Activated naive CD4-positive, alpha-beta T cell treated with anti-CD3 and anti-CD28 coated beads for 36 hours (primary cell): ENCODE measurements around the gene GCH1. TPM values are rescaled to one million over a fixed set of nuclear protein-coding genes. Genes with fewer than 3 reads are reported as not detected.
A peak's percentile ranks its signal among the peaks of the same experiment; 100 is the strongest.

ENCODE experiments used
- CTCF ChIA-PET: fragments of 350-600 bp; sonication (Branson Sonifier 250); formaldehyde crosslinking; loops from one replicate; lab custom pipeline; 2021; ENCODE audit warnings: antibody characterized with exemption; lab: Charles Lee
- DNase-seq: peaks from one replicate; pipeline ENCODE4 v3.0.0-alpha.2; 2020
- H3K27ac Mint-ChIP-seq: one replicate; pipeline ENCODE4 v1.8.0; 2021; ENCODE audit warnings: mild to moderate bottlenecking, mixed read lengths
- H3K27me3 Mint-ChIP-seq: one replicate; pipeline ENCODE4 v1.8.0; 2021; ENCODE audit warnings: low read depth, mixed read lengths
- H3K36me3 Mint-ChIP-seq: one replicate; pipeline ENCODE4 v1.8.0; 2021; ENCODE audit warnings: low read depth, mixed read lengths
- H3K4me1 Mint-ChIP-seq: one replicate; pipeline ENCODE4 v1.8.0; 2021; ENCODE audit warnings: low read depth, mixed read lengths
- H3K4me3 Mint-ChIP-seq: one replicate; pipeline ENCODE4 v1.8.0; 2021; ENCODE audit warnings: mild to moderate bottlenecking, moderate library complexity, mixed read lengths
- H3K9me3 Mint-ChIP-seq: one replicate; pipeline ENCODE4 v1.8.0; 2021; ENCODE audit warnings: mixed read lengths
- intact Hi-C: fragments of 100-400 bp; cut with micrococcal nuclease; formaldehyde crosslinking; loops from one replicate; pipeline ENCODE4 v1.15.1; 2023
- total RNA-seq, 2 experiments: library from RNA; stranded (reverse); gene quantifications; one replicate each; pipeline ENCODE4 v1.2.3, GENCODE V29; 2021

GCH1 gene
- total RNA-seq, 2 experiments from 2014 or later: 56.8 to 57.3 TPM

DNA sequence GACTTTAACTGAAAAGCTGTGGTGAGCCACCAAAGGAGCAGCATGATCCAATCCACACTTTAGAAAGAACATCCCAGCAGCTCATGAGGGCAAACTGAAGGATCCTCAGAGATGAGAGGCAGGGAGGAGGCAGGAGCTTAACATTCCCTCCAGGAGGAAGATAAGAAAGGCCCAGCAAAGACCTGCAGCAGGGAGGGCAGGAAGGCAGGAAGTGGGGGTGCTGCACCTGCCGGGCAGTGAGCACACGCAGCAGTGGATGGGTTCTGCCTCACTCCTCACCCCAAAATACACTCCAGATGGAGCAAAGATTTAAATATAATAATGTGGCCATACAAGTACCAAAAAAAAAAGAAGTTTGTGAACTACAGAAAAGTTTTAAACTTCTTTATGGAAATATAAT, 48.4 kb downstream of the GCH1 start:
- intact Hi-C loops: no loop called here
- Mint-ChIP-seq H3K4me3 (no peak overlapping the region), H3K9me3 (no peaks in the 10 kb centered on the region), H3K27me3 (no peaks in the 10 kb centered on the region), H3K4me1 (peaks cover 13% of the 10 kb centered on the region), H3K36me3 (peaks cover 13% of the 10 kb centered on the region), H3K27ac (no peak overlapping the region)
- DNase-seq: no peak
- CTCF ChIA-PET: interaction anchor here (0.5 to 0.7 kb wide), 4 partner anchors 15 to 608 kb away, joined by 3 to 6 read pairs (median 4); no protein-coding TSS in a partner anchor

DNA sequence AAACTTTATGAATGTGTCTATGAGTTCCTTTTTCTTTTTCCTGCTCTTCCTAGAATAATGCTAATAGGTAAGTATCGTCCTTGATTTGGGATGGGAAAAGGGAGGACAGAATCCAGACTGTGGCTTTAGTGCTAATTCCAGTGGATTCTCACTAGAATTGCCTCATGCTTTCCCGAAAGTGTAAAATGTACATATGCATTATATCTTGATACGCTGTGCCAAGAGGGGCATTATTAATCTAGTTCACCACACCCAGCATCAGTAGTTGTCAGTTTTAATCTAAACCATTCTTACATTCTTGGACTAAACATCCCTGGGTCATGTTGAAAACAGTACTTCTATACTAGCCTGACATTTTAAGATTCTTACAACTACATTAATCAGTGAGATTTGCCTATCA, 49.3 kb downstream of the GCH1 start:
- Mint-ChIP-seq H3K9me3 (no peaks in the 10 kb centered on the region), H3K27ac (no peak overlapping the region), H3K4me1 (peaks cover 9% of the 10 kb centered on the region), H3K4me3 (no peak overlapping the region), H3K27me3 (no peaks in the 10 kb centered on the region), H3K36me3 (peaks cover 10% of the 10 kb centered on the region)
- intact Hi-C loops: no loop called here
- CTCF ChIA-PET: no interaction called here
- DNase-seq: no peak

DNA sequence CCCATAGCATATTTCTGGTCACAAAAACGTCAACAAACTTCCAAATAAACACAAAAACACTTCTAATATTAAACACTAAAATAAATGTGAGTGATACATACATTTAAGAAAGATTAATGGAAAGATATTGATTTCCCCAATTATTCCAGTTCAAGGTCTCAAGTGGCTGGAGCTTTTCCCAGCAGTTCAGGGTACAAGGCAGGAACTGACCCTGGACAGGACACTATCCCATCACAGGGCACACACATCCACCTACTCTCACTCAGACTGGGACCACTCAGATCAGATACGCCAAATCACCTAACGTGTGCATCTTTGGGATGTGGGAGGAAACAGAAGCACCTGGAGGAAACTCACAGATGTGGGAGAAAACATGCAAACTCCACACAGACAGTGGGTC, 50.4 kb downstream of the GCH1 start:
- H3K4me3 Mint-ChIP-seq: no peak overlapping the region

DNA sequence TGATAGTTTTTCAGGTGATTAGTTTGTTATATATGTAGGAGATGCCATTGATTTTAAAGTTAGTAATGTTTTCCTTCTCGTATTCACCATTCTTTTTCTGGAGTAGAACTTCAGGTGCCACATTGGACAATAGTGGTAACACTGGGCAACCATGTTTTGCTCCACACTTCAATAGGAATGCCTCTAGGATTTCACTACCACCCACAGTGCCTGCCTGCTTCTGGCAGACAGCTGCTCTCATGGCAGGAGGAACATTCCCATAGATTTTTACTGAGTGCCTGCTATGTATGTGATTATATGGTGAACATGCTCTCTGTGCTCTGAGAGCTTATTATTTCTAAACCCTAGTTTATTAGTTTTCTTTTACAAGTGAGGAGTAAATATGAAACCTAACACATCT, 53.7 kb downstream of the GCH1 start:
- CTCF ChIA-PET: interaction anchor here (0.9 to 1.3 kb wide), 3 partner anchors 17 to 54 kb away, joined by 3 to 4 read pairs (median 3); partner anchors contain the start of gene GCH1
- no peak for DNase-seq
- H3K36me3 Mint-ChIP-seq: peaks cover 12% of the 10 kb centered on the region
- no peaks in the 10 kb centered on the region for H3K27me3 Mint-ChIP-seq
- intact Hi-C loops: no loop called here
- H3K4me1 Mint-ChIP-seq: no peaks in the 10 kb centered on the region
- no peak overlapping the region for H3K4me3 Mint-ChIP-seq
- no peak overlapping the region for H3K27ac Mint-ChIP-seq
- no peaks in the 10 kb centered on the region for H3K9me3 Mint-ChIP-seq

More for the DNA sequence above, 50.4 kb downstream of the GCH1 start:
- Mint-ChIP-seq H3K4me1 (peaks cover 7% of the 10 kb centered on the region), H3K27ac (no peak overlapping the region), H3K27me3 (no peaks in the 10 kb centered on the region), H3K9me3 (no peaks in the 10 kb centered on the region), H3K36me3 (peaks cover 6% of the 10 kb centered on the region)
- intact Hi-C loops: no loop called here
- DNase-seq: no peak
- CTCF ChIA-PET: no interaction called here

DNA sequence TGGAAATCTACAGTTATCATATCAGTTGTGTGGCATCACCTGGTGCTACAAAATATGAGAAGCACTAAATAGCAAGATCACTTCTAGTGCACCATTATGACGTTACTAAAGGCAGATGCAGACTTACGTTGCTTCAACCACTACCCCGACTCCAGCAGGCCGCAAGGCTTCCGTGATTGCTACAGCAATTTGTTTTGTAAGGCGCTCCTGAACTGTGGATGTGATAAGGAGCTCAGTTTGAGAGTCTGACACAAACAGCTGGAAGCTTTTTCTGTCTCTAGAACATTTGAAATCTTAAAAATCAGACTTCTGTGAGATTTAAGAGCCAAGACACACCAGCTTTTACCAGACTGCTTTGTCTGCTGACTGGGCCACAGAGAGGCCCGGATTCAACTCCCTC, 57.0 kb downstream of the GCH1 start:
- CTCF ChIA-PET: interaction anchor here (1.0 kb wide), 1 partner anchor 40 kb away, joined by 3 read pairs; no protein-coding TSS in a partner anchor
- H3K4me1 Mint-ChIP-seq: no peaks in the 10 kb centered on the region
- no peak overlapping the region for H3K4me3 Mint-ChIP-seq
- no peaks in the 10 kb centered on the region for H3K9me3 Mint-ChIP-seq
- DNase-seq: no peak
- H3K27ac Mint-ChIP-seq: no peak overlapping the region
- intact Hi-C loops: no loop called here
- no peaks in the 10 kb centered on the region for H3K27me3 Mint-ChIP-seq
- H3K36me3 Mint-ChIP-seq: peaks cover 22% of the 10 kb centered on the region

DNA sequence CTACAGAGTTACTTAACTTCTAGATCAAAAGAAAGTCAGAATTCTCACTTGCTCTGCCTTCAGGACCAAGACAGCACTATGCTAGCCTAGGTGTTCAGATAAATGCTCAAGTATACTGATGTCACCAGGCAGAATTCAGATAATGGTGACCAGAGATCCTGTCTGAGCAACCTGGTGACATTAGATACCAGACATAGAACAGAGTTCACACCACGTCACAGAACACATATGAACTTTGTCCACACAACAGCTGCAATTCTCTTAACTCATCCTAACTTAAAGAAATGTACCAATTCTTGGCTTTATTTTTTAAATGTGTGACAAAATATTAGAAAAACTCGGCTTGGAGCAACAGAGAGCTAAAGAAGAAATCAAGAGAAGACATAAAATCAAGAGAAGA, 58.1 kb downstream of the GCH1 start:
- Mint-ChIP-seq H3K4me3 (no peak overlapping the region), H3K4me1 (no peaks in the 10 kb centered on the region), H3K9me3 (no peaks in the 10 kb centered on the region), H3K36me3 (peaks cover 29% of the 10 kb centered on the region), H3K27ac (no peak overlapping the region), H3K27me3 (no peaks in the 10 kb centered on the region)
- no peak for DNase-seq
- intact Hi-C loops: no loop called here
- CTCF ChIA-PET: no interaction called here

DNA sequence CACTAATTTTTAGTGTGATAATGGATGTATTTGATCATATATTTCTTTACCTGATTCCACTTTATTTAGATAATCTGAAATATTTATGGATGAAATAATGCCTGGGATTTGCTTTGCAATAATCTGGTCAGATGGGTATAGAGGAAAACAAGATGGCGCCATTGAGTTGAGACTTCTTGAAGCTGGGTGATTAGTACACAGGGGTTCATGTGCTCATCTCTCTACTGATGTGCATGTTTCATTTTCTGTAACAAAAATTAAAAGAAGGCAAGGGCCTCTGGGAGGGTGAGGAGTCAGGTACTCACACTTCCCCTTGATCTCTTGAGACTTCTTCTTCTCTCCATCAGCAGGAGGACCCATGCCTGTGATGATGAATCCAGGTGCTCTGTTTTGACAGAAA, 61.8 kb downstream of the GCH1 start:
- CTCF ChIA-PET: interaction anchor here (0.6 kb wide), 1 partner anchor 63 kb away, joined by 4 read pairs; no protein-coding TSS in a partner anchor
- Mint-ChIP-seq H3K36me3 (peaks cover 33% of the 10 kb centered on the region), H3K4me1 (no peaks in the 10 kb centered on the region), H3K27ac (peak overlapping the region; percentile 15), H3K27me3 (no peaks in the 10 kb centered on the region), H3K4me3 (no peak overlapping the region), H3K9me3 (no peaks in the 10 kb centered on the region)
- DNase-seq: peak; percentile 5
- intact Hi-C loops: loop anchor here (1.0 to 2.0 kb wide), 2 partner anchors 53 to 62 kb away; partner anchors contain the start of gene GCH1

DNA sequence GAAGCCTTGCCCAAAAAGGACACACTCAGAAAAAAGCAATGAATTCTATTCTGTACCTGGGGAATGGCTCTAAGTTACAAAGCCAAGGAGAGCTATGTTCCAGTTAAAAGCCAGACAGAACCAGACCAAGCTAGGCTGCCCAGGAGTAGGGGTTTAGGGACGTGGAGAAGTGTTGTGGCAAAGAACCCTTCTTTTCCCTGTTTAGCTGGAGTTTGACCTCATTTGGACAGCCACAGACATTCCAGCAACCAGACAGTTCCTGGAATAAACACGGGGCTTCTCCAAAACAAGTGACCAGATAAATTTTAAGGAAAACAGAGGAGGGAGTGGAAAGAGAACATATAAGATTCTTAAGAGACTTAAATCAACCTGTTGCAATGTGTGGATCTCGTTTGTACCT, 62.3 kb downstream of the GCH1 start:
- Mint-ChIP-seq H3K4me3 (no peak overlapping the region), H3K36me3 (peaks cover 31% of the 10 kb centered on the region), H3K4me1 (no peaks in the 10 kb centered on the region), H3K27ac (peak overlapping the region; percentile 15), H3K27me3 (no peaks in the 10 kb centered on the region), H3K9me3 (no peaks in the 10 kb centered on the region)
- intact Hi-C loops: loop anchor here (1.0 to 2.0 kb wide), 2 partner anchors 53 to 62 kb away; partner anchors contain the start of gene GCH1
- CTCF ChIA-PET: no interaction called here
- no peak for DNase-seq

DNA sequence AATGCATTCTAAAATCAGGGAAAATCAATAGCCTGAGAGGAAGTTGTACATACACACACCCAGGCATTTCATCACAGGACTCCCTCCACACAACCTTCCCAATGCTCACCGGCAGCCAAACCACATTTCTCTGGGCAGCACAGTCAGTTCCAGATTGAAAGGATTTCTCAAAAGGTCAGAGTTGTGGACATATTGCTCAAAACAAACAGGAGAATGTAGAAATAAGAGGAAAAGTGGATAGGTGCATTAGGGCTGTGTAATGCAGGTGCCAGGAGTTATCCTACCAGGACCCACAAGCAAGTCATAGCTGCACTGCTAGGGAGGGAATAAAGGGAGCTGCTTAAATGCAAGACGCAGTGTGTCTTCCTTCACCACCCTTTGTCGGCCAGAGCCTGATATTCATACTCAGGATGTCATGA, 62.9 kb downstream of the GCH1 start:
- Mint-ChIP-seq H3K4me3 (no peak overlapping the region), H3K27me3 (no peaks in the 10 kb centered on the region), H3K27ac (peak overlapping the region; percentile 31), H3K4me1 (no peaks in the 10 kb centered on the region), H3K36me3 (peaks cover 31% of the 10 kb centered on the region), H3K9me3 (no peaks in the 10 kb centered on the region)
- intact Hi-C loops: loop anchor here (1.0 to 2.0 kb wide), 2 partner anchors 54 to 63 kb away; partner anchors contain the start of gene GCH1
- CTCF ChIA-PET: no interaction called here
- no peak for DNase-seq

DNA sequence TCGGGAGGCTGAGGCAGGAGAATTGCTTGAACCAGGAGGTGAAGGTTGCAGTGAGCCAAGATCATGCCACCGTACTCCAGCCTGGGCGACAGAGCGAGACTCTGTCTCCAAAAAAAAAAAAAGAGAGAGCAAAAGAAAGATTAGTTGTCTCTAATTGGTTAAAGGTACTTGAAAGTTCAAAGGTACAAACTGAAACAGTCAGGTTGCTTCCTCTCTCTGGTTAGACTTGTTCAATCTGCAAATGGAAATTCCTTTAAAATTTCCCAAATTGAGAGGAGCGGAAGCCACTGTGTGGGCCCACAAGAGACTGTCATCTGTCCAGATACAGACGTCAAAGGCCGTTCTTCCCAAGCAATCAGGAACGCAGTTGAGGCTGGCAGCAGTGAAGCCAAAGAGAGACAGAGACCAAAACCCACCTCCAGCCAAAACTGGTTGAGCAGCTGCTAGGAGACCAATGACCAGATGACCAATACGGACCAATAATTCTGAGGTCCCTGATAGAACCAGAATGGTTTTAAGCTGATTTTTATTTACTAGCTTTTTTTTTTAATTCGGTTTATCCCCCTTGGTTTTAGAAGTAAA, 63.6 kb downstream of the GCH1 start:
- H3K4me3 Mint-ChIP-seq: no peak overlapping the region
- intact Hi-C loops: no loop called here
- CTCF ChIA-PET: interaction anchor here (0.7 to 0.8 kb wide), 2 partner anchors 15 to 141 kb away, joined by 3 read pairs; no protein-coding TSS in a partner anchor
- H3K36me3 Mint-ChIP-seq: peaks cover 27% of the 10 kb centered on the region
- H3K27me3 Mint-ChIP-seq: no peaks in the 10 kb centered on the region
- H3K9me3 Mint-ChIP-seq: no peaks in the 10 kb centered on the region
- no peak overlapping the region for H3K27ac Mint-ChIP-seq
- DNase-seq: no peak
- no peaks in the 10 kb centered on the region for H3K4me1 Mint-ChIP-seq

DNA sequence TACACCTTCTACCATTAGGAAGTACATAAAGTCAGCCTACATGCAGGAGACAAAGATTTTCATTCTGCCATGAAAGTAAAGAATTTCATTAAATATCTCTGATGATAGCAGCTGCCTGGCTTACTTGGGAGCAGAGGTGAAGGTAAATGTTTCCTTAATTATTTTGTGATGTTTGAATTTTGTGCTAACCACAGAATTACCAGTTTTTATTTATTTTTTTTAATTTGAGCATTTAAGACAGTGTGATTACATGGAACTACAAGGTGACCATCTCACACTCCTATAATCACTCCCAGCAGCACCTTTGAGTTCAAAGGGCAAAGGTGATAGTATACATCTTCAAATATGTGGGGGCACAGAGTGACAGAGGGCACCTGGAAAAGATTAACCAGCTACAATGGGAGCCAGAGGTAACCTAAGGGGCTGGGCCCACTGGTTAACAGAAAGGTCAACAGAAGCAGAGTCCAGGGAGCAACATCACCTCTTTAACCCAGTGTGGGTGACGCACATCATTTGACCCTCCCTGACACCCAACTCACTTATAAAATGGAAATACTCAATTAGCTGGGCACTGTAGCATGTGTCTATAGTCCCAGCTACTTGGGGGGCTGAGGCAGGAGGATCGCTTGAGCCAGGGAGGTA, 65.0 kb downstream of the GCH1 start:
- intact Hi-C loops: no loop called here
- no peak for DNase-seq
- Mint-ChIP-seq H3K27me3 (no peaks in the 10 kb centered on the region), H3K9me3 (no peaks in the 10 kb centered on the region), H3K27ac (no peak overlapping the region), H3K4me3 (no peak overlapping the region), H3K4me1 (no peaks in the 10 kb centered on the region), H3K36me3 (peaks cover 27% of the 10 kb centered on the region)
- CTCF ChIA-PET: interaction anchor here (0.6 to 0.9 kb wide), 2 partner anchors 55 to 57 kb away, joined by 3 to 4 read pairs; no protein-coding TSS in a partner anchor

DNA sequence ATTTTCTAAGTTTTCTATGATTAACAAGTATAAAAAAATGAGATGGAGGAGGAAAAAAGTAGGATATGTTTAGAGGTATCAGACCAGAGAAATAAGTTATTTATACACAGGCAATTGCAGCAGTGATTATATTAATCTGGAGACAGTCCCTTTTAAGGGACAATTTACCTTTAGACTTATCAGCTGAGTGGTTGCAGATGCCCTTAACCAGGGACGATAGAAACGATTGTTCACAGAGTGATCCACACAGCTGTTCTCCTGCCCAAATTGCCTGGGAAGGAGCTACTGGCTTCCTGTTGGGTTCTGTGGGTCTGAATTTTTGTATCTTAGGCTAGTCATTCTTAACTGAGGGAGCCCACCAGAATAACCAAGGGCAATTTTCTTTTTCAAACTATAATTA, 66.4 kb downstream of the GCH1 start:
- Mint-ChIP-seq H3K27me3 (no peaks in the 10 kb centered on the region), H3K4me1 (no peaks in the 10 kb centered on the region), H3K27ac (no peak overlapping the region), H3K4me3 (no peak overlapping the region), H3K36me3 (peaks cover 19% of the 10 kb centered on the region), H3K9me3 (no peaks in the 10 kb centered on the region)
- CTCF ChIA-PET: interaction anchor here (0.6 kb wide), 1 partner anchor 44 kb away, joined by 3 read pairs; no protein-coding TSS in a partner anchor
- DNase-seq: no peak
- intact Hi-C loops: no loop called here
